HepG2 (cell line): Measurements from ENCODE around the gene TTC31. TPM values are rescaled to one million over a fixed set of nuclear protein-coding genes. Genes with fewer than 3 reads are reported as not detected.

Source experiments
- DPF2 ChIP-seq: sonication (generic); formaldehyde crosslinking; IDR thresholded peaks from 2 replicates; pipeline ENCODE4 v1.4.0; 2020; ENCODE audit warnings: mild to moderate bottlenecking, low read depth, missing genetic modification reagents, borderline replicate concordance
- GMEB2 ChIP-seq: IDR thresholded peaks from 2 replicates; pipeline ENCODE4 v1.6.1; 2016; ENCODE audit warnings: missing biosample characterization, missing genetic modification reagents, low read depth
- HCFC1 ChIP-seq: fragments of 150-350 bp; IDR thresholded peaks from 2 replicates; pipeline ENCODE4 v1.6.1; 2014; ENCODE audit warnings: low read depth, low read length
- MAFK ChIP-seq, 2 experiments: IDR thresholded peaks in 1 of 2; conservative IDR thresholded peaks in 1 of 2; 2 replicates each; pipeline ENCODE4 v1.6.1; 2011; ENCODE audit warnings: improper control_type of control experiment in 2 of 2, low read length in 2 of 2
- MIER3 ChIP-seq: IDR thresholded peaks from 2 replicates; pipeline ENCODE4 v1.6.1; 2016; ENCODE audit warnings: missing compliant biosample characterization, borderline replicate concordance
- NCOA1 ChIP-seq: sonication (generic); formaldehyde crosslinking; IDR thresholded peaks from 2 replicates; pipeline ENCODE4 v1.9.0; 2021; ENCODE audit warnings: missing genetic modification reagents
- NFE2L2 ChIP-seq: fragments of 150-350 bp; IDR thresholded peaks from 2 replicates; pipeline ENCODE4 v1.6.1; 2014; ENCODE audit warnings: low read length
- NFKB2 ChIP-seq: sonication (generic); formaldehyde crosslinking; IDR thresholded peaks from 2 replicates; pipeline ENCODE4 v1.4.0; 2020; ENCODE audit warnings: missing genetic modification reagents, borderline replicate concordance
- RBAK ChIP-seq: sonication (generic); formaldehyde crosslinking; IDR thresholded peaks from 2 replicates; pipeline ENCODE4 v1.5.1; 2020; ENCODE audit warnings: mild to moderate bottlenecking, missing genetic modification reagents
- SALL1 ChIP-seq: sonication (generic); formaldehyde crosslinking; IDR thresholded peaks from 2 replicates; pipeline ENCODE4 v1.8.0; 2022; ENCODE audit warnings: mild to moderate bottlenecking, missing genetic modification reagents
- SKI ChIP-seq: fragments of 450-650 bp; IDR thresholded peaks from one replicate; pipeline ENCODE4 v1.6.1; 2018; ENCODE audit warnings: mild to moderate bottlenecking; ENCODE audit not compliant: partially characterized antibody
- TBX2 ChIP-seq: sonication (generic); formaldehyde crosslinking; IDR thresholded peaks from 2 replicates; pipeline ENCODE4 v1.5.0; 2020; ENCODE audit warnings: missing genetic modification reagents, mild to moderate bottlenecking, borderline replicate concordance
- ZKSCAN5 ChIP-seq: sonication (generic); formaldehyde crosslinking; IDR thresholded peaks from 2 replicates; pipeline ENCODE4 v1.5.1; 2020; ENCODE audit warnings: mild to moderate bottlenecking, missing genetic modification reagents
- ZNF121 ChIP-seq: sonication (generic); formaldehyde crosslinking; IDR thresholded peaks from 2 replicates; pipeline ENCODE4 v1.5.0; 2020; ENCODE audit warnings: mild to moderate bottlenecking, missing genetic modification reagents
- ZNF350 ChIP-seq: sonication (generic); formaldehyde crosslinking; IDR thresholded peaks from 2 replicates; pipeline ENCODE4 v1.4.0; 2020; ENCODE audit warnings: mild to moderate bottlenecking, low read depth, missing genetic modification reagents, borderline replicate concordance
- ZNF512B ChIP-seq: sonication (generic); formaldehyde crosslinking; IDR thresholded peaks from 2 replicates; pipeline ENCODE4 v1.5.1; 2020; ENCODE audit warnings: missing genetic modification reagents, mild to moderate bottlenecking, borderline replicate concordance
- ZNF572 ChIP-seq: sonication (generic); formaldehyde crosslinking; IDR thresholded peaks from 2 replicates; pipeline ENCODE4 v1.5.1; 2020; ENCODE audit warnings: mild to moderate bottlenecking, missing genetic modification reagents
- ZNF713 ChIP-seq: sonication (generic); formaldehyde crosslinking; IDR thresholded peaks from 2 replicates; pipeline ENCODE4 v1.4.0; 2020; ENCODE audit warnings: mild to moderate bottlenecking, missing genetic modification reagents
- polyA plus RNA-seq, 8 experiments: library from polyadenylated mRNA; depleted of rRNA in 3 of 8; stranded (reverse) in 7 of 8; unstranded in 1 of 8; fragments of >200 nt; fragmentation: Illumina TruSeq in 4 of 8; extraction: Trizol in 4 of 8; gene quantifications; 2 replicates each; pipeline versions ENCODE4 v1.2.1 to v1.2.3, GENCODE V29; 2011 to 2016; ENCODE audit warnings: low read depth in 4 of 8, missing spikeins in 1 of 8, mixed read lengths in 1 of 8; ENCODE audit not compliant: insufficient read depth in 1 of 8
- total RNA-seq, 5 experiments: library from RNA; depleted of rRNA; stranded (reverse); fragments of >200 nt; fragmentation: Illumina TruSeq; extraction: Trizol; gene quantifications; 2 replicates each; pipeline ENCODE4 v1.2.3, GENCODE V29; 2016; ENCODE audit warnings: low read depth in 1 of 5
- TF ChIP-seq, protein P1 (sequence below): sonication (generic); formaldehyde crosslinking; IDR thresholded peaks from 2 replicates; pipeline ENCODE4 v1.5.0; 2020; ENCODE audit warnings: missing genetic modification reagents
- TF ChIP-seq, protein P2 (sequence below): sonication (generic); formaldehyde crosslinking; IDR thresholded peaks from 2 replicates; pipeline ENCODE4 v1.5.0; 2020; ENCODE audit warnings: missing genetic modification reagents, mild to moderate bottlenecking, borderline replicate concordance
- TF ChIP-seq, protein P3 (sequence below): sonication (generic); formaldehyde crosslinking; IDR thresholded peaks from 2 replicates; pipeline ENCODE4 v1.9.0; 2021; ENCODE audit warnings: missing genetic modification reagents, mild to moderate bottlenecking, borderline replicate concordance

Gene TTC31
- total and polyA plus RNA-seq, 2 of the 13 experiments (the other 11 are each of a cell fraction or from before 2014, with no cell fraction given): 28.3 to 39.5 TPM

DNA sequence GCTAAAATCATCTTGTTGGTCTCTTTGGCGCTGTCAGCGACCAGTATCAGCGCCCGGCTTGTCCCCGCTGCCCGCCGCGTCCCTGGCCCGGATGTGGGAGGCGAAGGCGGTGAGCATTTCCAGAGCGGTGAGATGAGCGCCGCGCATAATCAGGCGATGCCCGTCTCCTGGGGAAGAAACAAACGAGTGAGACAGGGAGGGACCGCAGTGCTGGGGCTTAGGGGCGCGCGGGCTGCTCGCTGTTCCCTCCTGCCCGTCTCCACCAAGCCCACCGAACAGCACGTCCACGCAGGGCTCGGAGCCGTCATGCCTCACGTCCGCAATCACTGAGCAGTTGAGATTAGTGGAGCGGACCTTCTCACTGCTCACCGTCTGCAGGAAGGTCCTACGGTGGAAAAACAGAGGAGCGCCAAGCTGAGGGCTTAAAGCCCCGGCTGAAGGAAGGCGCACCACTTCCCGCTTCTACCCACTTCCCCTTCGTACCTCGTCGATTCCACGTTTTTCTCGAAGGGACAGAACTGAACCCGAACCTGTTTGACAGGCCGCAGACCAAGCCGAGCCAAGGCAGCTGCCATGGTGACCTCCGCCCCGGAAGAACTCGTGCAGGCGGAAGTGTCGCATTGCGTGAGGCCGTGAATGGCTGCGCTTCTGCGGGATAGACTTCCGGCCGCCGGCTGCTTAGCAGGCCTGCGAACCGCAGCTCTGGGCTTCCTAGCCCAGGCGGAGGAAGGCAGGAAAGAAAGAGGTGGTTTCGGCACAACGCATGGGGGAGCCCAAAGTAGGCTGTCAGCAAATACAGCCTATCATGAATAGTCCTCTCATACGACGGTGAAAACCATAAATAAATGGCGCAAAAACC is 10.6 kb upstream of the TTC31 start, which contains the start of gene MRPL53 (continued):
- TF ChIP-seq TBX2 (CRISPR knock-in tag) (peak; percentile 93), ZNF512B (CRISPR knock-in tag) (peak; percentile 94), HCFC1 (peak; percentile 77), DPF2 (CRISPR knock-in tag) (no peak; the same call in 1 of the 2 replicates), SALL1 (CRISPR knock-in tag) (peak; percentile 96), GMEB2 (CRISPR knock-in tag) (peak; percentile 69), MIER3 (CRISPR knock-in tag) (peak; percentile 92; the same call in 1 of the 2 replicates), ZNF350 (CRISPR knock-in tag) (peak; percentile 99), RBAK (CRISPR knock-in tag) (0 out of 2 replicates have a peak, but pooled peaks have one; percentile 54), ZNF572 (peak; percentile 99), ZNF121 (CRISPR knock-in tag) (peak; percentile 41), SKI (no peak), ZKSCAN5 (0 out of 2 replicates have a peak, but pooled peaks have one; percentile 50), NFKB2 (CRISPR knock-in tag) (peak; percentile 98), NCOA1 (CRISPR knock-in tag) (peak; percentile 98), NFE2L2 (no peak), ZNF713 (peak; percentile 93; the same call in 1 of the 2 replicates), MAFK (conservative IDR thresholded peaks at IDR 0.05 in 1 of 2, IDR thresholded peaks at IDR 0.05 in 1 of 2; ENCODE audit: low read length in 2 of 2) (no peak)
- TF ChIP-seq, protein P1, sequence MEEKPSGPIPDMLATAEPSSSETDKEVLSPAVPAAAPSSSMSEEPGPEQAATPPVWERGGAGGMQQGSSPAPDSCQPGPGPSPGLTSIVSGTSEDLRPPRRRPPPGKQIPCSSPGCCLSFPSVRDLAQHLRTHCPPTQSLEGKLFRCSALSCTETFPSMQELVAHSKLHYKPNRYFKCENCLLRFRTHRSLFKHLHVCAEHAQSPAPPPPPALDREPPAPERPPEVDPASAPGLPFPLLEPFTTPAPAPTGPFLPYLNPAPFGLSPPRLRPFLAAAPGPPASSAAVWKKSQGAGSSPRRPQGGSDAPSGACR (CRISPR knock-in tag): peak; percentile 98
- TF ChIP-seq, protein P2, sequence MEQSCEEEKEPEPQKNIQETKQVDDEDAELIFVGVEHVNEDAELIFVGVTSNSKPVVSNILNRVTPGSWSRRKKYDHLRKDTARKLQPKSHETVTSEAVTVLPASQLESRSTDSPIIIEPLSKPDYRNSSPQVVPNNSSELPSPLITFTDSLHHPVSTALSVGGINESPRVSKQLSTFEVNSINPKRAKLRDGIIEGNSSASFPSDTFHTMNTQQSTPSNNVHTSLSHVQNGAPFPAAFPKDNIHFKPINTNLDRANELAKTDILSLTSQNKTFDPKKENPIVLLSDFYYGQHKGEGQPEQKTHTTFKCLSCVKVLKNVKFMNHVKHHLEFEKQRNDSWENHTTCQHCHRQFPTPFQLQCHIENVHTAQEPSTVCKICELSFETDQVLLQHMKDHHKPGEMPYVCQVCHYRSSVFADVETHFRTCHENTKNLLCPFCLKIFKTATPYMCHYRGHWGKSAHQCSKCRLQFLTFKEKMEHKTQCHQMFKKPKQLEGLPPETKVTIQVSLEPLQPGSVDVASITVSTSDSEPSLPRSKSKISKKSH (CRISPR knock-in tag): peak; percentile 97
- TF ChIP-seq, protein P3, sequence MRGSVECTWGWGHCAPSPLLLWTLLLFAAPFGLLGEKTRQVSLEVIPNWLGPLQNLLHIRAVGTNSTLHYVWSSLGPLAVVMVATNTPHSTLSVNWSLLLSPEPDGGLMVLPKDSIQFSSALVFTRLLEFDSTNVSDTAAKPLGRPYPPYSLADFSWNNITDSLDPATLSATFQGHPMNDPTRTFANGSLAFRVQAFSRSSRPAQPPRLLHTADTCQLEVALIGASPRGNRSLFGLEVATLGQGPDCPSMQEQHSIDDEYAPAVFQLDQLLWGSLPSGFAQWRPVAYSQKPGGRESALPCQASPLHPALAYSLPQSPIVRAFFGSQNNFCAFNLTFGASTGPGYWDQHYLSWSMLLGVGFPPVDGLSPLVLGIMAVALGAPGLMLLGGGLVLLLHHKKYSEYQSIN (CRISPR knock-in tag): no peak; the same call in 1 of the 2 replicates
